A549 (cell line): ENCODE results near the gene GLT1D1.

Experiments
- GATA3 ChIP-seq: IDR thresholded peaks from 2 replicates; pipeline ENCODE4 v1.6.1; 2012; ENCODE audit warnings: borderline replicate concordance
- JUNB ChIP-seq: fragments of >200 bp; sonication (Bioruptor Twin); formaldehyde crosslinking; IDR thresholded peaks from 2 replicates; pipeline ENCODE4 v1.6.1; 2016
- POLR2A ChIP-seq: IDR thresholded peaks from 2 replicates; pipeline ENCODE4 v1.6.1; 2012; ENCODE audit warnings: mild to moderate bottlenecking, low read length
- SREBF2 ChIP-seq: fragments of 450-650 bp; IDR thresholded peaks from 2 replicates; pipeline ENCODE4 v1.6.1; 2014; ENCODE audit warnings: mild to moderate bottlenecking, moderate library complexity
- TF ChIP-seq, protein P1 (sequence below): fragments of >200 bp; sonication (Bioruptor Twin); formaldehyde crosslinking; IDR thresholded peaks from 3 replicates; pipeline ENCODE4 v1.5.1; 2016
- TF ChIP-seq, protein P2 (sequence below): fragments of 450-650 bp; IDR thresholded peaks from 2 replicates; pipeline ENCODE4 v1.6.1; 2014; ENCODE audit warnings: antibody characterized with exemption
- TF ChIP-seq, protein P3 (sequence below): fragments of 200-600 bp; sonication (generic); IDR thresholded peaks from 2 replicates; pipeline ENCODE4 v1.6.1; 2016; ENCODE audit warnings: antibody characterized with exemption, mild to moderate bottlenecking, moderate library complexity

DNA sequence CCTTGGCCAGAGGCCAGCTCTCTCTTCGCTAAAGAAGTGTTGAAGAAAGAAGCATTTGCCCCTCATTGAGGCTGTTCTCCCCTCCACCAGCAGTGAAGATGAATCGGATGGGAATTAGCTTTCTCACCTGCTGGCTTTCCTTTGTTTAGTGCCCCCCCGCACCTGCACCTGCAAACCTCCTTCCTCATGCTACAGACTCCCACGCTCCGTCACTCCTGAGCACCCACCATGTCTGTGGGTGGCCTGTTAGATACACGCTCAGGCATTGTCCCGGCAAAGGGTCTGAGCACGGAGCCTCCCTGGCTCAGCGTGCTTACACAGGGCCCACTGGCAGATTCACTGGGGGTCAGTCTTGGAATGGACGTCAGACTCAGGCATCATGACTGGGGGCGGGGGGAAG, 121.6 kb downstream of the GLT1D1 start:
- TF ChIP-seq, protein P1, sequence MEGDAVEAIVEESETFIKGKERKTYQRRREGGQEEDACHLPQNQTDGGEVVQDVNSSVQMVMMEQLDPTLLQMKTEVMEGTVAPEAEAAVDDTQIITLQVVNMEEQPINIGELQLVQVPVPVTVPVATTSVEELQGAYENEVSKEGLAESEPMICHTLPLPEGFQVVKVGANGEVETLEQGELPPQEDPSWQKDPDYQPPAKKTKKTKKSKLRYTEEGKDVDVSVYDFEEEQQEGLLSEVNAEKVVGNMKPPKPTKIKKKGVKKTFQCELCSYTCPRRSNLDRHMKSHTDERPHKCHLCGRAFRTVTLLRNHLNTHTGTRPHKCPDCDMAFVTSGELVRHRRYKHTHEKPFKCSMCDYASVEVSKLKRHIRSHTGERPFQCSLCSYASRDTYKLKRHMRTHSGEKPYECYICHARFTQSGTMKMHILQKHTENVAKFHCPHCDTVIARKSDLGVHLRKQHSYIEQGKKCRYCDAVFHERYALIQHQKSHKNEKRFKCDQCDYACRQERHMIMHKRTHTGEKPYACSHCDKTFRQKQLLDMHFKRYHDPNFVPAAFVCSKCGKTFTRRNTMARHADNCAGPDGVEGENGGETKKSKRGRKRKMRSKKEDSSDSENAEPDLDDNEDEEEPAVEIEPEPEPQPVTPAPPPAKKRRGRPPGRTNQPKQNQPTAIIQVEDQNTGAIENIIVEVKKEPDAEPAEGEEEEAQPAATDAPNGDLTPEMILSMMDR: no peak
- TF ChIP-seq POLR2A (no peak), SREBF2 (no peak), GATA3 (no peak), JUNB (no peak)
- TF ChIP-seq, protein P2, sequence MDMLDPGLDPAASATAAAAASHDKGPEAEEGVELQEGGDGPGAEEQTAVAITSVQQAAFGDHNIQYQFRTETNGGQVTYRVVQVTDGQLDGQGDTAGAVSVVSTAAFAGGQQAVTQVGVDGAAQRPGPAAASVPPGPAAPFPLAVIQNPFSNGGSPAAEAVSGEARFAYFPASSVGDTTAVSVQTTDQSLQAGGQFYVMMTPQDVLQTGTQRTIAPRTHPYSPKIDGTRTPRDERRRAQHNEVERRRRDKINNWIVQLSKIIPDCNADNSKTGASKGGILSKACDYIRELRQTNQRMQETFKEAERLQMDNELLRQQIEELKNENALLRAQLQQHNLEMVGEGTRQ: no peak
- TF ChIP-seq, protein P3, sequence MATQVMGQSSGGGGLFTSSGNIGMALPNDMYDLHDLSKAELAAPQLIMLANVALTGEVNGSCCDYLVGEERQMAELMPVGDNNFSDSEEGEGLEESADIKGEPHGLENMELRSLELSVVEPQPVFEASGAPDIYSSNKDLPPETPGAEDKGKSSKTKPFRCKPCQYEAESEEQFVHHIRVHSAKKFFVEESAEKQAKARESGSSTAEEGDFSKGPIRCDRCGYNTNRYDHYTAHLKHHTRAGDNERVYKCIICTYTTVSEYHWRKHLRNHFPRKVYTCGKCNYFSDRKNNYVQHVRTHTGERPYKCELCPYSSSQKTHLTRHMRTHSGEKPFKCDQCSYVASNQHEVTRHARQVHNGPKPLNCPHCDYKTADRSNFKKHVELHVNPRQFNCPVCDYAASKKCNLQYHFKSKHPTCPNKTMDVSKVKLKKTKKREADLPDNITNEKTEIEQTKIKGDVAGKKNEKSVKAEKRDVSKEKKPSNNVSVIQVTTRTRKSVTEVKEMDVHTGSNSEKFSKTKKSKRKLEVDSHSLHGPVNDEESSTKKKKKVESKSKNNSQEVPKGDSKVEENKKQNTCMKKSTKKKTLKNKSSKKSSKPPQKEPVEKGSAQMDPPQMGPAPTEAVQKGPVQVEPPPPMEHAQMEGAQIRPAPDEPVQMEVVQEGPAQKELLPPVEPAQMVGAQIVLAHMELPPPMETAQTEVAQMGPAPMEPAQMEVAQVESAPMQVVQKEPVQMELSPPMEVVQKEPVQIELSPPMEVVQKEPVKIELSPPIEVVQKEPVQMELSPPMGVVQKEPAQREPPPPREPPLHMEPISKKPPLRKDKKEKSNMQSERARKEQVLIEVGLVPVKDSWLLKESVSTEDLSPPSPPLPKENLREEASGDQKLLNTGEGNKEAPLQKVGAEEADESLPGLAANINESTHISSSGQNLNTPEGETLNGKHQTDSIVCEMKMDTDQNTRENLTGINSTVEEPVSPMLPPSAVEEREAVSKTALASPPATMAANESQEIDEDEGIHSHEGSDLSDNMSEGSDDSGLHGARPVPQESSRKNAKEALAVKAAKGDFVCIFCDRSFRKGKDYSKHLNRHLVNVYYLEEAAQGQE: no peak
